H1 (cell line): ENCODE results near the gene MUC4. TPM values are rescaled to one million over a fixed set of nuclear protein-coding genes. Genes with fewer than 3 reads are reported as not detected.
"Not testable (repeated sequence)": the region's sequence is repeated elsewhere in the genome, so short reads cannot be mapped to it uniquely, and the experiment has no call there.

Experiments used
- CTCF ChIA-PET: fragments of 300-600 bp; sonication (Branson Sonifier 250); formaldehyde crosslinking; loops from one replicate; lab custom pipeline; 2021; ENCODE audit not compliant: partially characterized antibody; lab: Charles Lee
- POLR2A ChIA-PET: fragments of 300-600 bp; sonication (Branson Sonifier 250); formaldehyde crosslinking; loops from one replicate; lab custom pipeline; 2021; ENCODE audit warnings: inconsistent platforms; ENCODE audit not compliant: partially characterized antibody; lab: Charles Lee
- DNase-seq, 2 experiments: peaks; one replicate each; pipeline versions ENCODE4 v3.0.0 to v3.0.0-alpha.2; 2010 to 2022; ENCODE audit warnings: low spot score in 2 of 2, low read depth in 1 of 2, mixed read lengths in 1 of 2
- FAIRE-seq: peaks from 2 replicates; lab custom pipeline; 2011; peaks lifted over from hg19 to GRCh38; lab: Jason Lieb, UNC
- H2AFZ ChIP-seq: 2 replicates; pipeline ENCODE4 v1.8.1; 2012; ENCODE audit warnings: low read length, inconsistent platforms
- H2AK5ac ChIP-seq: 2 replicates; pipeline ENCODE4 v1.6.1; 2013; ENCODE audit warnings: low read depth, low read length
- H2BK120ac ChIP-seq: replicated peaks from 2 replicates; pipeline ENCODE3; 2013; ENCODE audit warnings: low read depth, low read length, inconsistent platforms
- H2BK12ac ChIP-seq: 2 replicates; pipeline ENCODE4 v1.6.1; 2013; ENCODE audit warnings: low read depth, low read length
- H2BK15ac ChIP-seq: 2 replicates; pipeline ENCODE4 v1.6.1; 2013; ENCODE audit warnings: low read length
- H2BK20ac ChIP-seq: 2 replicates; pipeline ENCODE4 v1.6.1; 2013; ENCODE audit warnings: low read length
- H2BK5ac ChIP-seq: 2 replicates; pipeline ENCODE4 v1.6.1; 2013; ENCODE audit warnings: low read depth, low read length
- H3K14ac ChIP-seq: 2 replicates; pipeline ENCODE4 v1.6.1; 2013; ENCODE audit warnings: inconsistent platforms; ENCODE audit not compliant: insufficient read length
- H3K18ac ChIP-seq: 2 replicates; pipeline ENCODE4 v1.6.1; 2013; ENCODE audit warnings: low read length; ENCODE audit errors: extremely low read depth
- H3K23ac ChIP-seq: 2 replicates; pipeline ENCODE4 v1.6.1; 2013; ENCODE audit warnings: inconsistent platforms; ENCODE audit not compliant: insufficient read length
- H3K23me2 ChIP-seq: 2 replicates; pipeline ENCODE4 v1.6.1; 2013; ENCODE audit warnings: low read depth, low read length
- H3K27ac ChIP-seq: 2 replicates; pipeline ENCODE4 v1.6.1; 2011; ENCODE audit warnings: low read depth, low read length, inconsistent platforms
- H3K27me3 ChIP-seq, 4 experiments: replicated peaks in 1 of 4; 1 replicate in 1 of 4; 2 replicates in 3 of 4; pipeline versions ENCODE4 v1.6.1 to v1.8.1; 2011 to 2013; ENCODE audit warnings: low read length in 3 of 4, mild to moderate bottlenecking in 3 of 4, inconsistent platforms in 2 of 4, mixed read lengths in 2 of 4, moderate library complexity in 1 of 4; ENCODE audit not compliant: control insufficient read depth in 3 of 4, insufficient read depth in 3 of 4; ENCODE audit errors: extremely low read depth in 1 of 4
- H3K36me3 ChIP-seq, 4 experiments: 2 replicates each; pipeline versions ENCODE4 v1.6.1 to v1.8.1; 2011 to 2013; ENCODE audit warnings: mild to moderate bottlenecking in 4 of 4, low read length in 3 of 4, moderate library complexity in 2 of 4, control low read depth in 1 of 4, inconsistent platforms in 1 of 4; ENCODE audit not compliant: insufficient read depth in 4 of 4, control insufficient read depth in 2 of 4
- H3K4ac ChIP-seq: replicated peaks from 2 replicates; pipeline ENCODE3; 2013; ENCODE audit warnings: low read length, low read depth, mixed read lengths, inconsistent platforms; ENCODE audit not compliant: insufficient read length
- H3K4me1 ChIP-seq, 4 experiments: replicated peaks in 1 of 4; 1 replicate in 1 of 4; 2 replicates in 3 of 4; pipeline versions ENCODE4 v1.6.1 to v1.8.1; 2011 to 2013; ENCODE audit warnings: low read length in 3 of 4, inconsistent platforms in 2 of 4, mixed read lengths in 1 of 4; ENCODE audit not compliant: insufficient read depth in 4 of 4, control insufficient read depth in 3 of 4
- H3K4me2 ChIP-seq, 2 experiments: 2 replicates each; pipeline versions ENCODE4 v1.6.1 to v1.8.1; 2011 to 2013; ENCODE audit warnings: low read depth in 2 of 2, low read length in 2 of 2, control low read depth in 1 of 2, inconsistent platforms in 1 of 2, mild to moderate bottlenecking in 1 of 2; ENCODE audit not compliant: insufficient read depth in 1 of 2
- H3K4me3 ChIP-seq, 4 experiments: fragments of 200-600, 300-600 bp in 1 of 4; sonication (generic), shearing (Covaris generic), sonication (Bioruptor Twin) in 1 of 4; 2 replicates each; pipeline versions ENCODE4 v1.5.1 to v1.8.1; 2011 to 2016; ENCODE audit warnings: low read length in 4 of 4, low read depth in 3 of 4, control low read depth in 2 of 4, inconsistent platforms in 2 of 4, mild to moderate bottlenecking in 2 of 4, mixed read lengths in 1 of 4, moderate library complexity in 1 of 4; ENCODE audit not compliant: insufficient read depth in 2 of 4; ENCODE audit errors: extremely low read depth in 1 of 4
- H3K56ac ChIP-seq: replicated peaks from 2 replicates; pipeline ENCODE3; 2013; ENCODE audit warnings: low read depth, mild to moderate bottlenecking, mixed read lengths, low read length, inconsistent platforms; ENCODE audit not compliant: insufficient read length
- H3K79me1 ChIP-seq: 2 replicates; pipeline ENCODE4 v1.6.1; 2013; ENCODE audit warnings: low read depth, low read length, control low read depth
- H3K79me2 ChIP-seq, 2 experiments: 2 replicates each; pipeline versions ENCODE4 v1.6.1 to v1.8.1; 2012 to 2013; ENCODE audit warnings: low read length in 2 of 2, mild to moderate bottlenecking in 2 of 2, inconsistent platforms in 1 of 2; ENCODE audit not compliant: insufficient read depth in 2 of 2, control insufficient read depth in 1 of 2
- H3K9ac ChIP-seq, 4 experiments: replicated peaks in 1 of 4; 1 replicate in 1 of 4; 2 replicates in 3 of 4; pipeline versions ENCODE4 v1.6.1 to v1.8.1; 2011 to 2013; ENCODE audit warnings: low read depth in 3 of 4, low read length in 3 of 4, control low read depth in 2 of 4, mild to moderate bottlenecking in 2 of 4, moderate library complexity in 2 of 4, inconsistent platforms in 1 of 4; ENCODE audit errors: extremely low read depth in 1 of 4
- H3K9me3 ChIP-seq, 2 experiments: 2 replicates each; pipeline versions ENCODE4 v1.6.1 to v1.8.1; 2012 to 2013; ENCODE audit warnings: mild to moderate bottlenecking in 2 of 2, moderate library complexity in 2 of 2, control low read depth in 1 of 2, inconsistent platforms in 1 of 2, low read depth in 1 of 2, low read length in 1 of 2, mixed read lengths in 1 of 2; ENCODE audit not compliant: insufficient read depth in 2 of 2
- H4K20me1 ChIP-seq, 2 experiments: replicated peaks in 1 of 2; 2 replicates each; pipeline versions ENCODE3 to v1.8.1; 2011 to 2013; ENCODE audit warnings: inconsistent platforms in 2 of 2, low read length in 2 of 2, mild to moderate bottlenecking in 1 of 2; ENCODE audit not compliant: insufficient read depth in 2 of 2, control insufficient read depth in 1 of 2
- H4K5ac ChIP-seq: 2 replicates; pipeline ENCODE4 v1.6.1; 2013; ENCODE audit warnings: low read length, low read depth, mixed read lengths, inconsistent platforms; ENCODE audit not compliant: insufficient read length
- H4K8ac ChIP-seq: 2 replicates; pipeline ENCODE4 v1.8.0; 2013; ENCODE audit warnings: mild to moderate bottlenecking, moderate library complexity, low read length, inconsistent platforms; ENCODE audit not compliant: insufficient read depth; ENCODE audit errors: extremely low read depth
- H4K91ac ChIP-seq: replicated peaks from 2 replicates; pipeline ENCODE3; 2013; ENCODE audit warnings: low read length, mixed read lengths, inconsistent platforms; ENCODE audit not compliant: insufficient read length
- WGBS, 2 experiments: shearing (Covaris generic) in 1 of 2; methylation state at CpG; one replicate each; pipeline versions ENCODE4 v1.1.6 to v1.1.7; 2013 to 2015; ENCODE audit warnings: low lambda C conversion rate in 2 of 2, mixed read lengths in 2 of 2, inconsistent platforms in 1 of 2, low coverage in 1 of 2, missing lambda C conversion rate in 1 of 2; ENCODE audit not compliant: insufficient replicate concordance in 2 of 2, insufficient coverage in 1 of 2, insufficient read length in 1 of 2; ENCODE audit errors: extremely low coverage in 1 of 2, missing lambda C conversion rate in 1 of 2; 5-methylcytosine and 5-hydroxymethylcytosine counted together
- polyA plus RNA-seq, 7 experiments: library from polyadenylated mRNA; depleted of rRNA in 3 of 7; stranded (reverse) in 5 of 7; unstranded in 2 of 7; fragments of >200 nt in 5 of 7; fragments of 200-250 nt in 2 of 7; gene quantifications; 1 replicate in 5 of 7; 2 replicates in 1 of 7; 4 replicates in 1 of 7; pipeline versions ENCODE4 v1.2.1 to v1.2.3, GENCODE V29; 2011 to 2013; ENCODE audit warnings: missing spikeins in 2 of 7, mixed read lengths in 2 of 7
- total RNA-seq: library from RNA; stranded (reverse); fragmentation: NEBNext Ultra II Directional; extraction: Animal tissue kit (Norgen Biotek cat#: 25700); gene quantifications from 2 replicates; pipeline ENCODE4 v1.2.1, GENCODE V29; 2021

The MUC4 gene
- total and polyA plus RNA-seq, 2 of the 8 experiments (the other 6 are each of a cell fraction or from before 2014, with no cell fraction given): 0.89 to 2.0 TPM

DNA sequence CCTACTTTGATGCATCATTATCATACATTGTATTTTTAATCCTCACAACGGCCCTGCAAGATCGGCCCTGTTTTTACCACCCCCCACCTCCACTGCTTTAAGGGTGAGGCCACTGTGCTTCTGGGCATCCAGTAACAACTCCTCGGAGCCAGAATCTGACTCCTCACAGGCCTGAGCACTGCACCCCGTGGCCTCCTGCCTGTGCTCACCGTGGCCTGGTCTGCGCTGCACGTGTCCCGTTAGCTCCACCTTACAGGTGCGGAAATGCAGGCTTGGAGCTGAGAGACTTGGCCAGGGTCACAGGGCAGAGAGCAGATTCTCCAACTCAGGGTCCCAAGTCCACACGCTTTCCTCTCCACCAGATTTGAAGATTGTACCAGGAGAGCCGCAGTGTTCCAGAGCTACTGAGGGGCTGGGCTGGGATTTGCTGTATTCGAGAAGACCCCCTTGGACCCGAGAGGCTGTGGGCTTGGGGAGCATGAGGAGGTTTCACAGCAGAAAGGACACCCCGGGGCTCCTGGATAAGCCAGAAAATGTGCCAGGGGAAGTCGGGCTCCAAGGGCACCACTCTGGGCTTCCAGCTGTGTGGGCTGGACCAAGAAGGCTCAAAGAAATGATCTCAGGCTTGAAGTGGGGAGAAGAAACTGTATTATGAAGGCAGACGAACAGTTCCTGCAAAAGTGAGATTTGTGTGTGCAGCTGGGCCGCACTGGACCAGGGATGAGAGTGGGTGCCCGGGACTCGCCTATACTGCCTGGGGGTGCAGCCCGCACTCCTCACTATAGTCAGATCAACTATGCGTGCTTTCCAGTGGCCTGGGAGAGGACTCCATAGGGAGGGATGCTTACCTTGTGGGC lies 89.4 kb downstream of the MUC4 start:
- H3K56ac ChIP-seq, H3K79me2 ChIP-seq, H3K4me1 ChIP-seq, H2BK20ac ChIP-seq, H3K79me1 ChIP-seq, H3K9me3 ChIP-seq, H2BK5ac ChIP-seq, H3K27ac ChIP-seq, H4K91ac ChIP-seq, H3K14ac ChIP-seq, DNase-seq, FAIRE-seq, H4K8ac ChIP-seq, CTCF ChIA-PET, H3K18ac ChIP-seq, H4K20me1 ChIP-seq, H3K9ac ChIP-seq, H2BK15ac ChIP-seq, H4K5ac ChIP-seq, POLR2A ChIA-PET, H3K23ac ChIP-seq, H2BK120ac ChIP-seq, H3K4ac ChIP-seq, H3K4me2 ChIP-seq, H3K4me3 ChIP-seq, H3K23me2 ChIP-seq, H3K36me3 ChIP-seq, H3K27me3 ChIP-seq, H2BK12ac ChIP-seq, H2AK5ac ChIP-seq, H2AFZ ChIP-seq: not testable (repeated sequence)
- WGBS, 2 experiments: 88% methylated on average over 13 of the region's 21 CpGs; no CpG with 5 or more reads in 1 of the 2 experiments
